Kidney (tissue), 14 donors: Measurements from ENCODE around the gene TSR1. TPM values are rescaled to one million over a fixed set of nuclear protein-coding genes. Genes with fewer than 3 reads are reported as not detected.

Experiments
- DNase-seq, 5 donors: peaks; one replicate each; pipeline ENCODE4 v3.0.0-alpha.2; 2013 to 2020
- FAIRE-seq: peaks from 2 replicates; lab custom pipeline; 2012; peaks lifted over from hg19 to GRCh38; lab: Jason Lieb, UNC
- H3K27ac ChIP-seq, 2 donors: one replicate each; pipeline ENCODE4 v1.7.0; 2013; ENCODE audit warnings: low read depth in 2 of 2, low read length in 2 of 2, inconsistent platforms in 1 of 2
- H3K27me3 ChIP-seq: one replicate; pipeline ENCODE4 v1.7.1; 2013; ENCODE audit warnings: low read length, inconsistent platforms; ENCODE audit not compliant: control insufficient read depth, insufficient read depth
- H3K36me3 ChIP-seq, 3 donors: one replicate each; pipeline versions ENCODE4 v1.7.0 to v1.7.1; 2013; ENCODE audit warnings: low read length in 3 of 3, control low read depth in 1 of 3, inconsistent platforms in 1 of 3; ENCODE audit not compliant: insufficient read depth in 3 of 3, control insufficient read depth in 2 of 3
- H3K4me1 ChIP-seq, 3 donors: one replicate each; pipeline versions ENCODE4 v1.7.0 to v1.7.1; 2013; ENCODE audit warnings: low read length in 3 of 3, inconsistent platforms in 1 of 3, low read depth in 1 of 3; ENCODE audit not compliant: control insufficient read depth in 2 of 3, insufficient read depth in 2 of 3
- H3K4me3 ChIP-seq, 3 donors: one replicate each; pipeline versions ENCODE4 v1.7.0 to v1.8.1; 2013; ENCODE audit warnings: low read length in 3 of 3, control low read depth in 1 of 3, inconsistent platforms in 1 of 3
- H3K9ac ChIP-seq, 3 donors: one replicate each; pipeline versions ENCODE4 v1.7.0 to v1.7.1; 2013; ENCODE audit warnings: low read length in 3 of 3, control low read depth in 1 of 3, inconsistent platforms in 1 of 3
- H3K9me3 ChIP-seq, 3 donors: one replicate each; pipeline versions ENCODE4 v1.7.0 to v1.7.1; 2013; ENCODE audit warnings: low read length in 3 of 3, control low read depth in 1 of 3, inconsistent platforms in 1 of 3; ENCODE audit not compliant: control insufficient read depth in 2 of 3, insufficient read depth in 1 of 3
- CTCF ChIP-seq: IDR thresholded peaks from 3 replicates; pipeline ENCODE4 v1.5.1; 2012; ENCODE audit warnings: mild to moderate bottlenecking, moderate library complexity, borderline replicate concordance; ENCODE audit not compliant: insufficient read depth; ENCODE audit errors: extremely low read depth
- intact Hi-C: fragments of 100-400 bp; cut with DNase I; formaldehyde crosslinking; loops from one replicate; pipeline ENCODE4 v1.11.1; 2022
- polyA plus RNA-seq: library from polyadenylated mRNA; stranded (reverse); fragments of 350-450 nt; fragmentation: Illumina TruSeq; extraction: RNeasy Lipid Tissue Mini Kit (QIAGEN cat#74804); gene quantifications from one replicate; pipeline ENCODE4 v1.2.3, GENCODE V29; 2014; ENCODE audit warnings: low read depth, low replicate concordance; ENCODE audit not compliant: insufficient read depth
- total RNA-seq: library from RNA; stranded (reverse); fragmentation: NEBNext Ultra II Directional; extraction: Animal tissue kit (Norgen Biotek cat#: 25700); gene quantifications from one replicate; pipeline ENCODE4 v1.2.1, GENCODE V29; 2021
- donor health status: control.
- donor health status: control.
- donor health status: control.
- donor health status: control.
- donor health status: control.
- donor health status: DM: yes; HTN: yes; CAD: no.
- donor health status: Normal renal cell carcinoma (clear cell type).

TSR1 gene
- total and polyA plus RNA-seq, 2 donors from 2014 or later: 9.1 to 24.4 TPM

DNA sequence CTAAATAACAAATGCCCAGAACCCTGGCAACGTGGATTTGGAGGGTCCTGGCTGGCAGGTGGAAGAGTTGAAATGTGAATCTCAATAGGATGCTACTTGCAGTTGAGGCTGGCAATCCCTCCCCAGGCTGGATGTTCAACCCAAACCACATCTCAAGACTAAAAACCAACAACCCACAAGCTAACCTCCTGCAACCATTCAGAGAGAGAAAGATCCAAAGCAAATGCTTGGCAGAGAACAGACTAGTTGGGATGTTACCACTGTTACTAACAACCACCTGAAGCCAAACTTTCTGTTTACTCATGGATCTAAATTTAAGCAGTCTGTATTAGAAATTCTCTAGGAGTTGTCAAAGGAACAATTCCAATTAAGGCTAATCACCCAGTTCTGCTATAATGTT lies 60.5 kb downstream of the TSR1 start:
- no peak for DNase-seq
- intact Hi-C loops: no loop called here
- TF ChIP-seq CTCF: no peak
- Histone ChIP-seq H3K4me3 (no peak overlapping the region), H3K9me3 (no peaks in the 10 kb centered on the region), H3K36me3 (peaks cover 9 to 12% (median 11%) of the 10 kb centered on the region in 3 donors), H3K27me3 (no peaks in the 10 kb centered on the region), H3K4me1 (no peaks in the 10 kb centered on the region), H3K27ac (no peak overlapping the region), H3K9ac (no peak overlapping the region)
- no peak for FAIRE-seq

- Histone ChIP-seq H3K27me3 (no peaks in the 10 kb centered on the region), H3K4me1 (no peaks in the 10 kb centered on the region), H3K4me3 (no peak overlapping the region), H3K9ac (no peak overlapping the region), H3K36me3 (peaks cover 4 to 7% (median 7%) of the 10 kb centered on the region in 3 donors), H3K27ac (no peak overlapping the region), H3K9me3 (no peaks in the 10 kb centered on the region)
- no peak for TF ChIP-seq CTCF
- FAIRE-seq: no peak
- intact Hi-C loops: no loop called here
- no peak for DNase-seq
Observed at GRCh38 chr17:2274414-2274813, 61.8 kb downstream of the TSR1 start.

Other genes with a start within 250 kb of the TSR1 start
- gene SMG6, start 32.7 kb downstream of the TSR1 start, total RNA-seq: 37.3 TPM
- 20.6 TPM for gene SMG6, start 32.7 kb downstream of the TSR1 start, polyA plus RNA-seq
- gene SRR, start 32.5 kb downstream of the TSR1 start, total RNA-seq: 10.0 TPM
- gene SRR, start 32.5 kb downstream of the TSR1 start, polyA plus RNA-seq: 3.5 TPM
- gene SGSM2, start 1.0 kb upstream of the TSR1 start, total RNA-seq: 58.0 TPM
- gene SGSM2, start 1.0 kb upstream of the TSR1 start, polyA plus RNA-seq: 33.7 TPM
- 39.8 TPM for gene MNT, start 64.6 kb upstream of the TSR1 start, total RNA-seq
- 3.7 TPM for gene MNT, start 64.6 kb upstream of the TSR1 start, polyA plus RNA-seq
- 37.2 TPM for gene METTL16, start 175.4 kb upstream of the TSR1 start, total RNA-seq
- gene METTL16, start 175.4 kb upstream of the TSR1 start, polyA plus RNA-seq: 18.0 TPM